ENCODE results near the gene PRKCH.
"Not testable (repeated sequence)": the region's sequence is repeated elsewhere in the genome, so short reads cannot be mapped to it uniquely, and the experiment has no call there.

The PRKCH gene

GRCh38 chr14:61463664-61464285, 142.4 kb downstream of the PRKCH start:
- Histone ChIP-seq H3K9me3 (ENCODE audit: control insufficient read depth, insufficient read depth, low read depth, low read length) (no peaks in the 10 kb centered on the region), H3K36me3 (ENCODE audit: control insufficient read depth in 2 of 2, insufficient read depth in 1 of 2, low read length in 2 of 2) (peaks cover 0 to 1% of the 10 kb centered on the region in 2 experiments; a peak in 1 of 3 replicates), H3K4me3 (ENCODE audit: low read depth, low read length) (no peak overlapping the region), H3K27ac (ENCODE audit: extremely low read depth, low read depth, low read length) (no peak overlapping the region), H3K4me1 (ENCODE audit: control insufficient read depth, insufficient read depth, low read length) (peaks cover 10% of the 10 kb centered on the region)
- ChIA-PET POLR2A (no interaction called here), CTCF (interaction anchor here (0.9 kb wide), 1 partner anchor 374 kb away, joined by 6 read pairs; no protein-coding TSS in a partner anchor)
- TF ChIP-seq GLIS1 (tag by site-specific recombination; IDR thresholded peaks at IDR 0.05) (no peak), ZNF174 (tag by site-specific recombination; IDR thresholded peaks at IDR 0.05) (no peak), ZNF621 (tag by site-specific recombination; IDR thresholded peaks at IDR 0.05) (no peak), HIC1 (tag by site-specific recombination; IDR thresholded peaks at IDR 0.05) (no peak), ZNF555 (tag by site-specific recombination; conservative IDR thresholded peaks at IDR 0.05) (no peak), KLF9 (tag by site-specific recombination; IDR thresholded peaks at IDR 0.05; ENCODE audit: low read depth) (no peak), KLF10 (tag by site-specific recombination; IDR thresholded peaks at IDR 0.05) (no peak)

GRCh38 chr14:61464539-61465320, 143.4 kb downstream of the PRKCH start:
- H3K36me3 ChIP-seq (ENCODE audit: control insufficient read depth in 2 of 2, insufficient read depth in 1 of 2, low read length in 2 of 2); H3K4me1 ChIP-seq (ENCODE audit: control insufficient read depth, insufficient read depth, low read length); H3K4me3 ChIP-seq (ENCODE audit: low read depth, low read length); H3K9me3 ChIP-seq (ENCODE audit: control insufficient read depth, insufficient read depth, low read depth, low read length); POLR2A ChIA-PET; H3K27ac ChIP-seq (ENCODE audit: extremely low read depth, low read depth, low read length): not testable (repeated sequence)
- peak; percentile 84 for TF ChIP-seq SCRT1 (tag by site-specific recombination; IDR thresholded peaks at IDR 0.05; ENCODE audit: borderline replicate concordance)
- peak; percentile 84 for TF ChIP-seq SCRT2 (tag by site-specific recombination; IDR thresholded peaks at IDR 0.05)
- TF ChIP-seq ZNF580 (tag by site-specific recombination; IDR thresholded peaks at IDR 0.05): 0 out of 2 replicates have a peak, but pooled peaks have one; percentile 46
- peak; percentile 90 for TF ChIP-seq ZNF146 (tag by site-specific recombination; IDR thresholded peaks at IDR 0.05)
- CTCF ChIA-PET: interaction anchor here (0.9 to 2.6 kb wide), 4 partner anchors 15 to 373 kb away, joined by 3 to 11 read pairs (median 6); no protein-coding TSS in a partner anchor

GRCh38 chr14:61466249-61466904, 145.0 kb downstream of the PRKCH start:
- no peaks in the 10 kb centered on the region for H3K36me3 ChIP-seq (ENCODE audit: control insufficient read depth in 2 of 2, insufficient read depth in 1 of 2, low read length in 2 of 2)
- peaks cover 21% of the 10 kb centered on the region for H3K4me1 ChIP-seq (ENCODE audit: control insufficient read depth, insufficient read depth, low read length)
- POLR2A ChIA-PET: no interaction called here
- H3K9me3 ChIP-seq (ENCODE audit: control insufficient read depth, insufficient read depth, low read depth, low read length): no peaks in the 10 kb centered on the region
- CTCF ChIA-PET: interaction anchor here (0.7 to 2.6 kb wide), 4 partner anchors 9 to 371 kb away, joined by 3 to 11 read pairs (median 4); no protein-coding TSS in a partner anchor
- H3K27ac ChIP-seq (ENCODE audit: extremely low read depth, low read depth, low read length): no peak overlapping the region
- no peak overlapping the region for H3K4me3 ChIP-seq (ENCODE audit: low read depth, low read length)
- no peak for TF ChIP-seq ZNF48 (tag by site-specific recombination; IDR thresholded peaks at IDR 0.05)
- TF ChIP-seq, protein P1, sequence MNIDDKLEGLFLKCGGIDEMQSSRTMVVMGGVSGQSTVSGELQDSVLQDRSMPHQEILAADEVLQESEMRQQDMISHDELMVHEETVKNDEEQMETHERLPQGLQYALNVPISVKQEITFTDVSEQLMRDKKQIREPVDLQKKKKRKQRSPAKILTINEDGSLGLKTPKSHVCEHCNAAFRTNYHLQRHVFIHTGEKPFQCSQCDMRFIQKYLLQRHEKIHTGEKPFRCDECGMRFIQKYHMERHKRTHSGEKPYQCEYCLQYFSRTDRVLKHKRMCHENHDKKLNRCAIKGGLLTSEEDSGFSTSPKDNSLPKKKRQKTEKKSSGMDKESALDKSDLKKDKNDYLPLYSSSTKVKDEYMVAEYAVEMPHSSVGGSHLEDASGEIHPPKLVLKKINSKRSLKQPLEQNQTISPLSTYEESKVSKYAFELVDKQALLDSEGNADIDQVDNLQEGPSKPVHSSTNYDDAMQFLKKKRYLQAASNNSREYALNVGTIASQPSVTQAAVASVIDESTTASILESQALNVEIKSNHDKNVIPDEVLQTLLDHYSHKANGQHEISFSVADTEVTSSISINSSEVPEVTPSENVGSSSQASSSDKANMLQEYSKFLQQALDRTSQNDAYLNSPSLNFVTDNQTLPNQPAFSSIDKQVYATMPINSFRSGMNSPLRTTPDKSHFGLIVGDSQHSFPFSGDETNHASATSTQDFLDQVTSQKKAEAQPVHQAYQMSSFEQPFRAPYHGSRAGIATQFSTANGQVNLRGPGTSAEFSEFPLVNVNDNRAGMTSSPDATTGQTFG (tag by site-specific recombination; IDR thresholded peaks at IDR 0.05; ENCODE audit: borderline replicate concordance): no peak
- TF ChIP-seq ZNF677 (tag by site-specific recombination; IDR thresholded peaks at IDR 0.05): no peak
- no peak for TF ChIP-seq ZNF830 (tag by site-specific recombination; IDR thresholded peaks at IDR 0.05; ENCODE audit: low read depth)
- no peak for TF ChIP-seq ZNF2 (tag by site-specific recombination; IDR thresholded peaks at IDR 0.05)
- TF ChIP-seq, protein P2, sequence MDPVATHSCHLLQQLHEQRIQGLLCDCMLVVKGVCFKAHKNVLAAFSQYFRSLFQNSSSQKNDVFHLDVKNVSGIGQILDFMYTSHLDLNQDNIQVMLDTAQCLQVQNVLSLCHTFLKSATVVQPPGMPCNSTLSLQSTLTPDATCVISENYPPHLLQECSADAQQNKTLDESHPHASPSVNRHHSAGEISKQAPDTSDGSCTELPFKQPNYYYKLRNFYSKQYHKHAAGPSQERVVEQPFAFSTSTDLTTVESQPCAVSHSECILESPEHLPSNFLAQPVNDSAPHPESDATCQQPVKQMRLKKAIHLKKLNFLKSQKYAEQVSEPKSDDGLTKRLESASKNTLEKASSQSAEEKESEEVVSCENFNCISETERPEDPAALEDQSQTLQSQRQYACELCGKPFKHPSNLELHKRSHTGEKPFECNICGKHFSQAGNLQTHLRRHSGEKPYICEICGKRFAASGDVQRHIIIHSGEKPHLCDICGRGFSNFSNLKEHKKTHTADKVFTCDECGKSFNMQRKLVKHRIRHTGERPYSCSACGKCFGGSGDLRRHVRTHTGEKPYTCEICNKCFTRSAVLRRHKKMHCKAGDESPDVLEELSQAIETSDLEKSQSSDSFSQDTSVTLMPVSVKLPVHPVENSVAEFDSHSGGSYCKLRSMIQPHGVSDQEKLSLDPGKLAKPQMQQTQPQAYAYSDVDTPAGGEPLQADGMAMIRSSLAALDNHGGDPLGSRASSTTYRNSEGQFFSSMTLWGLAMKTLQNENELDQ (tag by site-specific recombination; IDR thresholded peaks at IDR 0.05; ENCODE audit: low read depth): no peak
